HG03354 (cell line): Measurements from ENCODE around the gene AP3D1.
"Not testable (repeated sequence)": the region's sequence is repeated elsewhere in the genome, so short reads cannot be mapped to it uniquely, and the experiment has no call there.

Experiments used
- ATAC-seq: cut with Tn5 transposase; IDR thresholded peaks from one replicate; pipeline ENCODE4 v1.9.1; 2021; ENCODE audit warnings: mild to moderate bottlenecking; ENCODE audit not compliant: unreplicated experiment, poor library complexity, severe bottlenecking

The AP3D1 gene

GRCh38 chr19:2131012-2131975 lies 20.1 kb downstream of the AP3D1 start:
- ATAC-seq: not testable (repeated sequence)

GRCh38 chr19:2129892-2130770 lies 21.2 kb downstream of the AP3D1 start:
- no peak for ATAC-seq

- ATAC-seq: no peak
These were observed 21.9 kb downstream of the AP3D1 start for GRCh38 chr19:2129486-2129885.

- ATAC-seq: no peak
These were observed 22.3 kb downstream of the AP3D1 start for GRCh38 chr19:2129022-2129421.

- ATAC-seq: not testable (repeated sequence)
These were observed 23.1 kb downstream of the AP3D1 start for GRCh38 chr19:2128252-2128651.

GRCh38 chr19:2127758-2128157 lies 23.6 kb downstream of the AP3D1 start:
- no peak for ATAC-seq

GRCh38 chr19:2126879-2127518 lies 24.4 kb downstream of the AP3D1 start:
- no peak for ATAC-seq

GRCh38 chr19:2123682-2124387 lies 27.5 kb downstream of the AP3D1 start:
- ATAC-seq: no peak

- ATAC-seq: no peak
These were observed 28.4 kb downstream of the AP3D1 start for GRCh38 chr19:2122982-2123381.

GRCh38 chr19:2122251-2122650 lies 29.1 kb downstream of the AP3D1 start:
- ATAC-seq: no peak

GRCh38 chr19:2121416-2122051 lies 29.8 kb downstream of the AP3D1 start:
- no peak for ATAC-seq

GRCh38 chr19:2120821-2121220 lies 30.5 kb downstream of the AP3D1 start:
- ATAC-seq: no peak

GRCh38 chr19:2119921-2120785 lies 31.2 kb downstream of the AP3D1 start:
- ATAC-seq: no peak

GRCh38 chr19:2118438-2118837 lies 32.9 kb downstream of the AP3D1 start:
- no peak for ATAC-seq

GRCh38 chr19:2117215-2117960 lies 34.0 kb downstream of the AP3D1 start:
- no peak for ATAC-seq

- no peak for ATAC-seq
These were observed 34.9 kb downstream of the AP3D1 start for GRCh38 chr19:2116507-2116906.

GRCh38 chr19:2115911-2116426 lies 35.4 kb downstream of the AP3D1 start:
- no peak for ATAC-seq
